Natural killer cell (primary cell): ENCODE measurements around the gene SCD5. TPM values are rescaled to one million over a fixed set of nuclear protein-coding genes. Genes with fewer than 3 reads are reported as not detected.

Experiments used
- ATAC-seq, 3 donors: fragments of 150-1000 bp in 2 of 3; fragments of 200-7000 bp in 1 of 3; cut with Tn5 transposase; 1 replicate in 1 of 3; 2 replicates in 2 of 3; pipeline ENCODE4 v1.10.0; 2021; ENCODE audit warnings: mild to moderate bottlenecking in 2 of 3, moderate library complexity in 2 of 3
- DNase-seq, 2 donors: peaks; one replicate each; pipeline versions ENCODE4 v3.0.0 to v3.0.0-alpha.2; 2013 to 2021; ENCODE audit warnings: mixed read lengths in 1 of 2
- H3K27ac ChIP-seq: one replicate; pipeline ENCODE4 v1.5.1; 2013; ENCODE audit warnings: mild to moderate bottlenecking, low read length
- H3K27me3 ChIP-seq: one replicate; pipeline ENCODE4 v1.6.1; 2013; ENCODE audit warnings: low read length; ENCODE audit not compliant: control insufficient read depth, insufficient read depth
- H3K36me3 ChIP-seq: one replicate; pipeline ENCODE4 v1.6.1; 2013; ENCODE audit warnings: low read length; ENCODE audit not compliant: control insufficient read depth, insufficient read depth
- H3K4me1 ChIP-seq: one replicate; pipeline ENCODE4 v1.6.1; 2013; ENCODE audit warnings: low read length; ENCODE audit not compliant: control insufficient read depth, insufficient read depth
- H3K4me3 ChIP-seq: one replicate; pipeline ENCODE4 v1.5.1; 2013; ENCODE audit warnings: low read length
- H3K9me3 ChIP-seq: one replicate; pipeline ENCODE4 v1.6.1; 2013; ENCODE audit warnings: low read length; ENCODE audit not compliant: control insufficient read depth, insufficient read depth
- H3K27ac Mint-ChIP-seq, 2 donors: one replicate each; pipeline ENCODE4 v1.8.0; 2022; ENCODE audit warnings: mild to moderate bottlenecking in 2 of 2, mixed read lengths in 2 of 2, moderate library complexity in 1 of 2
- H3K27me3 Mint-ChIP-seq, 2 donors: one replicate each; pipeline ENCODE4 v1.8.0; 2022; ENCODE audit warnings: low read depth in 2 of 2, mixed read lengths in 2 of 2
- H3K36me3 Mint-ChIP-seq: one replicate; pipeline ENCODE4 v1.8.0; 2022; ENCODE audit warnings: mixed read lengths
- H3K4me1 Mint-ChIP-seq, 2 donors: one replicate each; pipeline ENCODE4 v1.8.0; 2022; ENCODE audit warnings: mixed read lengths in 2 of 2
- H3K4me3 Mint-ChIP-seq: one replicate; pipeline ENCODE4 v1.8.0; 2022; ENCODE audit warnings: mild to moderate bottlenecking, moderate library complexity, mixed read lengths
- H3K9me3 Mint-ChIP-seq, 2 donors: one replicate each; pipeline ENCODE4 v1.8.0; 2022; ENCODE audit warnings: mixed read lengths in 2 of 2
- WGBS: methylation state at CpG from one replicate; pipeline ENCODE4 v1.1.7; 2013; ENCODE audit warnings: missing lambda C conversion rate; ENCODE audit not compliant: insufficient coverage; 5-methylcytosine and 5-hydroxymethylcytosine counted together
- intact Hi-C: fragments of 100-400 bp; cut with micrococcal nuclease; formaldehyde crosslinking; loops from one replicate; pipeline ENCODE4 v1.14.2; 2022
- total RNA-seq, 4 donors: library from RNA; stranded (reverse); fragments of 120-200 nt in 1 of 4; gene quantifications; one replicate each; pipeline versions ENCODE4 v1.2.3 to v1.2.4, GENCODE V29; 2013 to 2022
- TF ChIP-seq, protein P1 (sequence below): fragments of 200-600 bp; IDR thresholded peaks from one replicate; pipeline ENCODE4 v1.8.0; 2022; ENCODE audit warnings: antibody characterized with exemption

Gene SCD5
- total RNA-seq, 3 donors from 2014 or later (not counting 1 experiment from before 2014, with no cell fraction given): 8.9 to 11.6 (median 9.0) TPM

DNA sequence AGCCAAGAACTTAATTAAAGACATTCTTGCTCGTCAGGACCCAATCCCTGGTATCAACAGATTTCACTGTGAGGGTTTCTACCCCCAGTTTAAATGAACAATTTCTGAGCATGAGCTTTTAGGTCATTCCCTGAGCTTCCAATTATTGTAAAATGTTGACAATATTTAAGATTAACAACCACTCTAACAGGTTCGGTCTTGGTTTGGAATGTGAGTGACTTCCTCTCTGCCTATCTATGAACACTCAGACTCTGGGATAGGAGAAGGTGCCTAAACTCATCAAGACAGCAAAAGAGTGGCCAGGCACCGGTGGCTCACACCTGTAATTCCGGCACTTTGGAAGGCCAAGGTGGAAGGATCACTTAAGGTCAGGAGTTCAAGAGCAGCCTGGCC lies 153.9 kb downstream of the SCD5 start:
- H3K9me3 Mint-ChIP-seq: no peaks in the 10 kb centered on the region
- no peak overlapping the region for H3K27ac Mint-ChIP-seq
- Histone ChIP-seq H3K27me3 (no peaks in the 10 kb centered on the region), H3K36me3 (no peaks in the 10 kb centered on the region), H3K4me3 (no peak overlapping the region), H3K27ac (no peak overlapping the region), H3K4me1 (no peaks in the 10 kb centered on the region), H3K9me3 (no peaks in the 10 kb centered on the region)
- H3K27me3 Mint-ChIP-seq: no peaks in the 10 kb centered on the region
- TF ChIP-seq, protein P1, sequence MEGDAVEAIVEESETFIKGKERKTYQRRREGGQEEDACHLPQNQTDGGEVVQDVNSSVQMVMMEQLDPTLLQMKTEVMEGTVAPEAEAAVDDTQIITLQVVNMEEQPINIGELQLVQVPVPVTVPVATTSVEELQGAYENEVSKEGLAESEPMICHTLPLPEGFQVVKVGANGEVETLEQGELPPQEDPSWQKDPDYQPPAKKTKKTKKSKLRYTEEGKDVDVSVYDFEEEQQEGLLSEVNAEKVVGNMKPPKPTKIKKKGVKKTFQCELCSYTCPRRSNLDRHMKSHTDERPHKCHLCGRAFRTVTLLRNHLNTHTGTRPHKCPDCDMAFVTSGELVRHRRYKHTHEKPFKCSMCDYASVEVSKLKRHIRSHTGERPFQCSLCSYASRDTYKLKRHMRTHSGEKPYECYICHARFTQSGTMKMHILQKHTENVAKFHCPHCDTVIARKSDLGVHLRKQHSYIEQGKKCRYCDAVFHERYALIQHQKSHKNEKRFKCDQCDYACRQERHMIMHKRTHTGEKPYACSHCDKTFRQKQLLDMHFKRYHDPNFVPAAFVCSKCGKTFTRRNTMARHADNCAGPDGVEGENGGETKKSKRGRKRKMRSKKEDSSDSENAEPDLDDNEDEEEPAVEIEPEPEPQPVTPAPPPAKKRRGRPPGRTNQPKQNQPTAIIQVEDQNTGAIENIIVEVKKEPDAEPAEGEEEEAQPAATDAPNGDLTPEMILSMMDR: no peak
- no peak for DNase-seq
- intact Hi-C loops: no loop called here
- H3K4me1 Mint-ChIP-seq: peaks cover 0 to 5% of the 10 kb centered on the region in 2 donors
- no peak for ATAC-seq
- no peaks in the 10 kb centered on the region for H3K36me3 Mint-ChIP-seq
- no peak overlapping the region for H3K4me3 Mint-ChIP-seq
- 98% methylated on average over 3 of the region's 4 CpGs for WGBS

DNA sequence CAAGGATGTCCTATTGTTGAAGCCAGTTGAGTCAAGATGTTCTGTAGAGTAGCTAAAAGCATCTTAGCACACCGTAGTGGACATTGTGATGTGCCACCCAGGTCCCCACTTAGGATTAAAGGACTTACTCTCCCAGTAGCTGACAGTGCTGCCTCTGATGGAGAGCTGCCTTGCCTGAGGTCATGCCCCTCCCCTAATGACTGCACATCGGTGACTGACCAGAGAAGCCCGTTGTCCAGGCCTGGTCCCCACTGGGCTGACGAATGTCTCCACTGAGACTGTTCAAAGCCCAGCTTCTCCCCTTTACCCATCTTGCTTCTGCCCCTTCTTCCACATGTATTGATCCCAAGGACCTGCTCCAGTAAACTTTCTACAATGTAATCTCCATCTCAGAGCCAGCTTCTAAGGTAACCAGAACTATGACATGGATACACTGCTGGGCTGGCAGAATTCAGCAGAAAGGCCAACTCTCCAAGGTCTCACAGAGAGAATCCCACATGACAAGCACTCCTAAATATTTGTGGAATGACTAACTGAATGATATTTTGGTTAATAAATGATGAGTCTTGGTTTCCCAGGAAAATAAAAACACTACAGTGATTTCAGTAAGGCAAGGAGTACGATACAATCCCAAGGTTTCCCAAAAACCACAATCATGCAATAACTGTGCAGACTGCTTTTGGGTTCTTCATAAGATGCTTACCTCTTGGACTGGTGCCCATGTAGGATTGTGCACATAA lies 154.4 kb downstream of the SCD5 start:
- ATAC-seq (no peak), DNase-seq (no peak)
- 94% methylated on average over 5 of the region's 5 CpGs for WGBS
- no peak overlapping the region for H3K27ac ChIP-seq
- no peaks in the 10 kb centered on the region for H3K27me3 ChIP-seq
- Mint-ChIP-seq H3K4me1 (peaks cover under 1 to 8% of the 10 kb centered on the region in 2 donors), H3K27me3 (no peaks in the 10 kb centered on the region), H3K9me3 (no peaks in the 10 kb centered on the region), H3K4me3 (no peak overlapping the region), H3K27ac (no peak overlapping the region), H3K36me3 (no peaks in the 10 kb centered on the region)
- H3K4me1 ChIP-seq: no peaks in the 10 kb centered on the region
- intact Hi-C loops: no loop called here
- TF ChIP-seq, protein P1: no peak
- H3K4me3 ChIP-seq: no peak overlapping the region
- H3K9me3 ChIP-seq: no peaks in the 10 kb centered on the region
- H3K36me3 ChIP-seq: no peaks in the 10 kb centered on the region

DNA sequence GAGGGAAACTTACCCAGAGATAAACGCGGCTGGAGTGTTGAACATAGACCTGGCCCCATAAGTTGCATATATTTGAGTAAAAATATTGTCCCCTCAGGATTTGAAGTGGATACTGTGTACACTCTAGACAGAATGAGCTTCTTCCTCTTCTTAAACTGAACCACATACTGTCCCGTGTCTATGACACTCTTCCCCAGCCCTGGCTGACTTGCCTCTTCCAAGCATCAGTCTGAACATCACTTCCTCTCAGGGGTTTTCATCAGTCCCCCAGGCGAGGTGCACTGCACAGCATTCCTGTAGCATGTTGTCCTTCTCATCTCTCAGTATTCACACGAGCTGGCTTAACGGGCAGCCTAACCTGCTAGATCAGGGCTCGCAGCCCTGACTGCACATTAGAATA lies 156.3 kb downstream of the SCD5 start:
- TF ChIP-seq, protein P1: no peak
- Mint-ChIP-seq H3K27me3 (no peaks in the 10 kb centered on the region), H3K9me3 (no peaks in the 10 kb centered on the region), H3K27ac (no peak overlapping the region), H3K4me1 (peaks cover 7 to 15% of the 10 kb centered on the region in 2 donors), H3K36me3 (no peaks in the 10 kb centered on the region), H3K4me3 (no peak overlapping the region)
- no peak for DNase-seq
- Histone ChIP-seq H3K36me3 (no peaks in the 10 kb centered on the region), H3K4me1 (no peaks in the 10 kb centered on the region), H3K4me3 (no peak overlapping the region), H3K27me3 (no peaks in the 10 kb centered on the region), H3K9me3 (no peaks in the 10 kb centered on the region), H3K27ac (no peak overlapping the region)
- 81% methylated on average over 7 of the region's 7 CpGs for WGBS
- intact Hi-C loops: no loop called here
- ATAC-seq: no peak

DNA sequence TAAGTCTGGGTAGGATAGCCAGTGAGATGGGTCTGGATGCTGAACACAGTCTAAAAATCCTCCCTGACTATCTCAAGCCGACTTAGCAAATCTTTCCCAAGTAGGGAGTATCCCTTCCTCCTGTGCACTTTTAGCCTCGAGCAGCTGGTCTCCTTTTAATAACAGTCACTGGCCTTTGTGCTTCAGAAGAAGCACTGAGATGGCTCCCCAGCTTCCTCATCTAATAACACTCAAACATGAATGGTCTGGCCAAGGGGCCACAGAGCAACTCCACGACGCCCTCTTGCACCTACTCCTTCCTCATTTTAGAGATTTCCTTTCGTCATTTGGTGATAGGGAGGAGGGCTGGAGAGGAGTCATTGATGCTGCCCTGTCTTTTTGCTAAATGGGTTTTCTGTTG lies 158.1 kb downstream of the SCD5 start:
- Mint-ChIP-seq H3K27me3 (no peaks in the 10 kb centered on the region), H3K4me3 (no peak overlapping the region), H3K36me3 (no peaks in the 10 kb centered on the region), H3K9me3 (no peaks in the 10 kb centered on the region), H3K27ac (no peak overlapping the region), H3K4me1 (peaks cover 7 to 15% of the 10 kb centered on the region in 2 donors)
- ATAC-seq (no peak), DNase-seq (no peak)
- TF ChIP-seq, protein P1: no peak
- intact Hi-C loops: no loop called here
- Histone ChIP-seq H3K4me3 (no peak overlapping the region), H3K27me3 (no peaks in the 10 kb centered on the region), H3K36me3 (no peaks in the 10 kb centered on the region), H3K4me1 (no peaks in the 10 kb centered on the region), H3K9me3 (no peaks in the 10 kb centered on the region), H3K27ac (no peak overlapping the region)
- 80% methylated on average over 2 of the region's 5 CpGs for WGBS
